Measurements from ENCODE around the gene SNCG. TPM values are rescaled to one million over a fixed set of nuclear protein-coding genes. Genes with fewer than 3 reads are reported as not detected.
"Not testable (repeated sequence)": the region's sequence is repeated elsewhere in the genome, so short reads cannot be mapped to it uniquely, and the experiment has no call there.

SNCG gene
- total RNA-seq: not detected

- Mint-ChIP-seq H3K4me1 (no peaks in the 10 kb centered on the region), H3K9me3 (peaks cover 1% of the 10 kb centered on the region), H3K36me3 (no peaks in the 10 kb centered on the region), H3K27ac (no peak within 1 kb of the TSS), H3K27me3 (no peaks in the 10 kb centered on the region), H3K4me3 (no peak within 1 kb of the TSS)
- no peak for DNase-seq
Measured at GRCh38 chr10:86958116-86958900, at the start of gene SNCG. TSS of gene SNCG (plus strand) at chr10:86958599. CDS start at chr10:86958698, 99 bp downstream.

- Mint-ChIP-seq H3K36me3 (no peaks in the 10 kb centered on the region), H3K27ac (no peak overlapping the region)
Measured at GRCh38 chr10:86914734-86915133, 43.7 kb upstream of the SNCG start.

GRCh38 chr10:86918022-86918471 is 40.4 kb upstream of the SNCG start:
- DNase-seq: no peak
- H3K27me3 Mint-ChIP-seq: no peaks in the 10 kb centered on the region
- no peak overlapping the region for H3K27ac Mint-ChIP-seq
- H3K9me3 Mint-ChIP-seq: no peaks in the 10 kb centered on the region
- no peak overlapping the region for H3K4me3 Mint-ChIP-seq
- no peaks in the 10 kb centered on the region for H3K36me3 Mint-ChIP-seq
- H3K4me1 Mint-ChIP-seq: no peaks in the 10 kb centered on the region

More at GRCh38 chr10:86914734-86915133, 43.7 kb upstream of the SNCG start:
- H3K4me1 Mint-ChIP-seq: no peaks in the 10 kb centered on the region
- no peaks in the 10 kb centered on the region for H3K9me3 Mint-ChIP-seq
- H3K4me3 Mint-ChIP-seq: no peak overlapping the region
- DNase-seq: no peak
- H3K27me3 Mint-ChIP-seq: no peaks in the 10 kb centered on the region

- Mint-ChIP-seq H3K9me3 (no peaks in the 10 kb centered on the region), H3K4me1 (no peaks in the 10 kb centered on the region), H3K27me3 (no peaks in the 10 kb centered on the region), H3K36me3 (no peaks in the 10 kb centered on the region), H3K27ac (no peak overlapping the region), H3K4me3 (no peak overlapping the region)
- no peak for DNase-seq
Measured at GRCh38 chr10:86922553-86922961, 35.8 kb upstream of the SNCG start.

DNA sequence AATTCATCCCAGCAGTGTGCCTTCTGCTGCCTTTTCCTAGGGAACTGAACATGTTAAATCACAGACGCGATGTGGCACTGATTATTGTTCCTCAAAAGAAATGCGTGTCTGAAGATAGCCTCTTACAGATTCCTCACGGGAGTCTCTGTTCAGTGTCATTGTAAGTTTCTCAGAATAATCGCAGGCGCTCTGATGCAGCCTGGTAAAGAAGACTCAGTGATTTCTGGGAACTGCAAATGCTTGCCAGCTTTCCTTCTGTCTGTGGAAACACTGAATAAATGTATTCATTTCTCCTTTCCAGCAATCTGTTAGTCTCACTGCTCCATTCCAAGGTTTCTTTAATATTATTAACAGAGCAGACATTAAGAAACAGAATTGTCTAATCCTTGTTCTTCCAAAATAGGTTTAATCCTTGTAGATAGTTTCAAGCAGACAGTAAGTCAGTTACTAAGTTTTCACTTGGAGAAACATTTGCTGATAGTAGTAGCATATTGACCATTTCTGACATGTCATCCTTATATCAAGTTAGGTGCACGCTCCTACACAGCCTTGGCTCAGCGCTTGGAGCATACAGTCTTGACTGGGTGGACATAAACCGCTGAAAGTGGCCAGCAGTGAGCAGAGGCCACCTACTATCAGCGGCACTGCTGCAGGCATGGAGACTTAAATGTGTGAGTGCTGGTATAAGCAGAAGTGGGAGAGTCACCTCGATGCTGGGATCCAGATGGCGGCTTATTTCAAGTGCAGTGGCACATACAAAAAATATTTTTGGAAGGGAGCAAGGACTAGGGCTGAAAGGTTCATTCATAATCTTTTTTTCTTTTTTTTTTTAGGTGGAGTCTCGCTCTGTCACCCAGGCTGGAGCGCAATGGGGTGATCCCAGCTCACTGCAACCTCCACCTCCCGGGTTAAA is 28.7 kb upstream of the SNCG start:
- Mint-ChIP-seq H3K27me3 (no peaks in the 10 kb centered on the region), H3K9me3 (no peaks in the 10 kb centered on the region), H3K27ac (no peak overlapping the region), H3K4me1 (peaks cover 3% of the 10 kb centered on the region), H3K36me3 (no peaks in the 10 kb centered on the region), H3K4me3 (no peak overlapping the region)
- DNase-seq: no peak

GRCh38 chr10:86931872-86932271 is 26.5 kb upstream of the SNCG start:
- no peak overlapping the region for H3K27ac Mint-ChIP-seq
- no peaks in the 10 kb centered on the region for H3K27me3 Mint-ChIP-seq
- no peaks in the 10 kb centered on the region for H3K36me3 Mint-ChIP-seq

GRCh38 chr10:86932674-86933073 is 25.7 kb upstream of the SNCG start:
- Mint-ChIP-seq H3K27me3 (no peaks in the 10 kb centered on the region), H3K27ac (peak overlapping the region; percentile 23), H3K4me1 (peaks cover 3% of the 10 kb centered on the region), H3K4me3 (no peak overlapping the region), H3K36me3 (no peaks in the 10 kb centered on the region), H3K9me3 (no peaks in the 10 kb centered on the region)
- no peak for DNase-seq

More at GRCh38 chr10:86931872-86932271, 26.5 kb upstream of the SNCG start:
- DNase-seq: no peak
- peaks cover 3% of the 10 kb centered on the region for H3K4me1 Mint-ChIP-seq
- no peak overlapping the region for H3K4me3 Mint-ChIP-seq
- no peaks in the 10 kb centered on the region for H3K9me3 Mint-ChIP-seq

GRCh38 chr10:86934162-86934711 is 24.2 kb upstream of the SNCG start:
- not testable (repeated sequence) for H3K9me3 Mint-ChIP-seq, H3K36me3 Mint-ChIP-seq

GRCh38 chr10:86936661-86937501 is 21.5 kb upstream of the SNCG start:
- DNase-seq: no peak
- no peaks in the 10 kb centered on the region for H3K9me3 Mint-ChIP-seq
- no peak overlapping the region for H3K27ac Mint-ChIP-seq
- no peak overlapping the region for H3K4me3 Mint-ChIP-seq
- no peaks in the 10 kb centered on the region for H3K27me3 Mint-ChIP-seq
- no peaks in the 10 kb centered on the region for H3K36me3 Mint-ChIP-seq
- peaks cover 3% of the 10 kb centered on the region for H3K4me1 Mint-ChIP-seq

More at GRCh38 chr10:86934162-86934711, 24.2 kb upstream of the SNCG start:
- DNase-seq, H3K4me3 Mint-ChIP-seq, H3K27ac Mint-ChIP-seq, H3K4me1 Mint-ChIP-seq, H3K27me3 Mint-ChIP-seq: not testable (repeated sequence)

DNA sequence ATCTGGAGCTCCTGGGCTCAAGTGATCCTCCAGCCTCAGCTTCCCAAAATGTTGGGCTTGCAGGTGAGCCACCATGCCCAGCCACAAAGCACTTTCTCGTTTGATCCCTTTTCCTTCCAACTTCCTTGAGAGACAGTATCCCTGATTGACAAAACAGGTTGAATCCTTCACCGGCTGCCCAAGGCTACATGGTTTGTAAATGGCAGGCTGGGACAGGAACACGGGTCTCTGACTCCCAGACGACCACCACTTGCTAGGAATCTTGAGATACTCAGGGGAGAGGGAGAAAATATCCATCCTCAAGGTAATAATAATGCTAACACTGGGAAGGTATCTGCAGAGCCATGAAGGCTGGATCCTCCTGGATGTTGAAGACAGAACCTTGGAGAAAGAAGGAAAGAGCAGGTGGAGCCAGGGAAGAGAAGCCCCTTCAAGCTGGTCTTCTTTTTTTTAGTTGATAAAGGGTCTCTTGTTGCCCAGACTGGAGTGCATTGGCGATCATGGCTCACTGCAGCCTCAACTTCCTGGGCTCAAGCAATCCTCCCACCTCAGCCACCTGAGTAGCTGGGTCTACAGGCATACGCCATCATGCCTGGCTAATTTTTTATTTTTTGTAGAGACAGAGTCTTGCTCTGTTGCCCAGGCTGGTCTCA is 20.8 kb upstream of the SNCG start:
- DNase-seq: no peak
- Mint-ChIP-seq H3K4me1 (peaks cover 3% of the 10 kb centered on the region), H3K27me3 (no peaks in the 10 kb centered on the region), H3K36me3 (no peaks in the 10 kb centered on the region), H3K27ac (no peak overlapping the region), H3K9me3 (no peaks in the 10 kb centered on the region), H3K4me3 (no peak overlapping the region)

- H3K27ac Mint-ChIP-seq: no peak overlapping the region
- no peak overlapping the region for H3K4me3 Mint-ChIP-seq
- no peaks in the 10 kb centered on the region for H3K9me3 Mint-ChIP-seq
- H3K27me3 Mint-ChIP-seq: no peaks in the 10 kb centered on the region
- no peaks in the 10 kb centered on the region for H3K4me1 Mint-ChIP-seq
- no peak for DNase-seq
- no peaks in the 10 kb centered on the region for H3K36me3 Mint-ChIP-seq
Measured at GRCh38 chr10:86938260-86938659, 20.1 kb upstream of the SNCG start.

GRCh38 chr10:86940076-86940475 is 18.3 kb upstream of the SNCG start:
- H3K4me1 Mint-ChIP-seq, H3K27ac Mint-ChIP-seq, H3K27me3 Mint-ChIP-seq, H3K9me3 Mint-ChIP-seq, DNase-seq, H3K4me3 Mint-ChIP-seq, H3K36me3 Mint-ChIP-seq: not testable (repeated sequence)

DNA sequence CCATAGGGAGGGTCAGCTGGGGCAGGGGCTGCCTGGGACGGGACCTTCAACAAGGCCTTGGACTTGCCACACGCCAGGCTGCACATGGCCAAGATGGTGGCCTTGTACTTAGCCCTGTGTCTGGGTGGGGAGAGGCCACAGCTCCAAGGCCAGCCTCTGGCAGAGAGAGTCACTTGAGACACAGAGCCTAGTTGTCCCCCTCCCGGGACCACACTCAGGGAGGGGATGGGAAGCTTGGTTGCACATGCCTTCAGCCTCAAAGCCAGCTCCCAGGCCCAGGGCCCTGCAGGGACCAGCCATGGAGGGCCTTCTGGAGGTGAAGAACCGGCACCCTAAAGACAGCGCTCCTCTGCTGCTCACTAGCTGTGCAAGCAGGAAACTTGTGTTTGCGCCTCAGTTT is 17.7 kb upstream of the SNCG start:
- Mint-ChIP-seq H3K9me3 (no peaks in the 10 kb centered on the region), H3K27ac (no peak overlapping the region), H3K27me3 (no peaks in the 10 kb centered on the region), H3K36me3 (no peaks in the 10 kb centered on the region), H3K4me3 (no peak overlapping the region), H3K4me1 (peaks cover 8% of the 10 kb centered on the region)
- DNase-seq: no peak

DNA sequence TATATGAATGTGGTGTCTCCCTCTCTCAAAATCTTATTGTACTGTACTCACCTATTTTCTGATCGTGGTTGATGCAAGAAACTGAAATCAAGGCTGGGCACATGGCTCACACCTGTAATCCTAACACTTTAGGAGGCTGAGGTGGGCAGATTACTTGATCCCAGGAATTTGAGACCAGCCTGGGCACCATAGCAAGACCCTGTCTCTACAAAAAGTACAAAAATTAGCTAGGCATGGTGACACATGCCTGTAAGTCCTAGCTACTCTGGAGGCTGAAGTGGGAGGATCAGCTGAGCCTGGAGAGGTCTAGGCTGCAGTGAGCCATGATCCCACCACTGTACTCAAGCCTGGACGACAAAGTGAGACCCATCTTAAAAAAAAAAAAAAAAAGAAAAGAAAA is 17.0 kb upstream of the SNCG start:
- no peak for DNase-seq
- H3K9me3 Mint-ChIP-seq: no peaks in the 10 kb centered on the region
- H3K36me3 Mint-ChIP-seq: no peaks in the 10 kb centered on the region
- no peak overlapping the region for H3K4me3 Mint-ChIP-seq
- peaks cover 8% of the 10 kb centered on the region for H3K4me1 Mint-ChIP-seq
- no peaks in the 10 kb centered on the region for H3K27me3 Mint-ChIP-seq
- no peak overlapping the region for H3K27ac Mint-ChIP-seq

Measured in activated naive CD8-positive, alpha-beta T cell treated with anti-CD3 and anti-CD28 coated beads for 36 hours (primary cell).